HG02981 (cell line): Measurements from ENCODE around the gene OTULIN.

Source experiments
- ATAC-seq: cut with Tn5 transposase; IDR thresholded peaks from one replicate; pipeline ENCODE4 v1.9.1; 2021; ENCODE audit warnings: mild to moderate bottlenecking, moderate library complexity; ENCODE audit not compliant: unreplicated experiment

Gene OTULIN

GRCh38 chr5:14667770-14668169, 3.3 kb downstream of the OTULIN start:
- no peak for ATAC-seq

GRCh38 chr5:14668181-14668591, 3.7 kb downstream of the OTULIN start:
- no peak for ATAC-seq

DNA sequence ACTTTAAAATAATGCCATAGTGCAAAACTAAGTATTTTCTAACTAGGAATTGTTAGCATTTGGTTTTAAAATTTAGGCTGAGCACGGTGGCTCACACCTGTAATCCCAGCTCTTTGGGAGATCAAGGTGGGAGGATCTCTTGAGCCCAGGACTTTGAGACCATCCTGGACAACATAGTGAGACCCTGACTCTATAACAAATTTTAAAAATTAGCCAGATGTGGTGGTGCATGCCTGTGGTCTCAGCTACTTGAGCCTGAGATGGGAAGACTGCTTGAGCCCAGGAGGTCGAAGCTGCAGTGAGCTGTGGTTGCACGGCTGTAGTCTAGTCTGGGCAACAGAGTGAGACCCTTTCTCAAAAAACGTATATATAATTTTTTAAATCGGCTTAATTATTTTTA, 4.9 kb downstream of the OTULIN start:
- ATAC-seq: no peak

DNA sequence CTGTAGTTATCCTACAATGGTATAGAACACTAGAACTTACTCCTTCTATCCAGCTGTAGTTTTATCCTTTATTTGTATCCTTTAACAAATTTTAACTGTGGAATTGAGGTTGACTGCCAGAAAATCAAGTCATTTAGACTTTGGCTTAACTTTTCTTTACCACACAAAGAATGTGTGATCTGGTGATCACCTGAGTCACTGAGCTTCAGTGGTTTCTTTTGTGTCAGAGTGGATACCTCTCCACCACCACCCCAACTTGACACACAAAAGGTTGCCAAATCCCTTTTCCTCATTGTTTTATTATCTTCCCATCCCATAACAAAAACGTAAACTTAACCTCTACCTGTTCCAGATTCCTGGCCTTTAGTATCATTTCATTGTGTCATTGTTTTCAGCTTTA, 5.5 kb downstream of the OTULIN start:
- ATAC-seq: no peak

DNA sequence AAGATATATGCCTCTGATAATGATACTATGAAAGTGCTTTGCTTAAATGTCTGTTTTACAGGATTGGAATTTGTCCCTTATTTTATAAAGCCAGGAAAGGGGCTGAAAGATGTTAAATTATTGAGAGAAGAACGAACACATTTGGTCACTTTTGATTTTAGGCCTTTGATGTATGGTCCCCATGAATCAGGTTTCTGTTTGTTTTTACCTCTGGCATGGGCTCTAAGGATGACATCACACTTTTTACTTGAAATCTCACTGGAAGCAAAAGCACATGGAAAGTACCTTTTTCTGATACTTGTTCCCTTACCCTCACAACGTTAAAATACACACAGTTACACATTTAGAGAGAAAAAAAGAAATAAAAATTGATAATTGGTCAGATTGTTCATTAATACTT, 6.9 kb downstream of the OTULIN start:
- ATAC-seq: no peak

- ATAC-seq: no peak
Observed at GRCh38 chr5:14672082-14672481, 7.6 kb downstream of the OTULIN start.

- no peak for ATAC-seq
Observed at GRCh38 chr5:14672484-14673394, 8.2 kb downstream of the OTULIN start.

GRCh38 chr5:14673443-14673842, 8.9 kb downstream of the OTULIN start:
- ATAC-seq: no peak

GRCh38 chr5:14674983-14675854, 10.7 kb downstream of the OTULIN start:
- no peak for ATAC-seq

- peak; percentile 51 for ATAC-seq
Observed at GRCh38 chr5:14675865-14676300, 11.4 kb downstream of the OTULIN start.

GRCh38 chr5:14676320-14676719, 11.8 kb downstream of the OTULIN start:
- peak; percentile 52 for ATAC-seq

DNA sequence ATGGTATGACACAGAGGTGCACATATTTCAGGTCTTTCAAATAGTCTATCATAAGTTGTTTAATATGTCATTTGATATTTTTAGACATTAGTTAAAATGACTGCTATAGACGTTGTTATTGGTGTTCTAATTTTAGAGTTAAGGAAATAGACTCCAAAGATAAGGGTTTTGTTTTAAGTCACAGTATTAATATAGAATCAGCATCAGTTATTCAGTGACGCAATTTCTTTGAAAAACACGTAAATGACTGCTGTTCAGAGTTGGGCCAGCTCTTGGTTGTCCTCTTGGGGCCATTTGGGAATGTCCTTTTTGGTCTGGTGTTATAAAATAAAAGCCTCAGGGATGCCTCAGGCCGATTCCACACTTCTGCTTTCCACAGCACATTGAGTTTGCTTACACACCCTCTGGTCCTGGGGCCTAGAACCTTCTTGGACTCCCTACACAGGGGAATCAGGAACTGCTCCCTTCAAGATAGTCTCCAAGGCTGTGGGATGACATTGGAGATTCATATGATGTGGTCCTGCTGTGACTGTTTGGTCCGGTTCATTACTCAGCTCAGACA, 14.3 kb downstream of the OTULIN start:
- no peak for ATAC-seq

DNA sequence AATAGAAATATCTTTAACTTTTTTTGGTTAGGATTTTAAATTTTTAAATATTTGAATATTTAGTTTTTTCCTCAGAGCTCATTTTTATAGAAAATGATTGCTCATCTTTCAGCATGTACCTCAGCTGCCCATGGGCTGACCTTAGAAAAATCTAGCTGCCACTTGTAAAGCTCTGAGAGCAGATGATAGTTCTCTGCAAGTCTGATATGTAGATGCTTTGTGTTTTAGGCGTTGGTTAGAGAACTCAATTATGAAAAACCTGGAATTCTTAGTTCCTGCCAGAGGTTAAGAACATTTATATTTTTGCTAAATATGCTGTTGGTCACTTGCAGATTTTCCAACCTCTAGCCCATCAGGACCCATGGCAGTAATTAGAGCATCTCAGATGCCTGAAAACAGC, 15.1 kb downstream of the OTULIN start:
- no peak for ATAC-seq

DNA sequence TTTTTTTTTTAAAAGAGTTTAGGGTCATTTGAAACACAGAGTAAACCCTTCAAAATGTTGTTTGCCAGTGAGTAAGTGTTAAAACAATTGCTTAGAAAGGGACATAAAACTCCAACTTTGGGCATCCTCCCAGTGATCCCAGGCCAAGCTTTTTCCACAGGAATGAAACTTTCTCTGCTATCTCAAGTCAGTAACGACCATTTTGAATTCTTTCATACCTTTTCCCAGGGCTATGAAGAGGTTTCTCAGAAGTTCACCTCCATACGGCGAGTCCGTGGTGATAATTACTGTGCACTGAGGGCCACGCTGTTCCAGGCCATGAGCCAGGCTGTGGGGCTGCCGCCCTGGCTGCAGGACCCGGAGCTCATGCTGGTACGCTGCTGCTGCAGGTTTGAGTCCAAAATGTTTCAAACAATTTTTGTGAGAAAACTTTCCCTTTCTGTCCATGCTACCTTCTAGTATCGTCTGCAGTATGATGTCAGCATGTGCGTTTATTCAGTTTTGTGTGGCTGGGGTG, 16.8 kb downstream of the OTULIN start:
- no peak for ATAC-seq

- no peak for ATAC-seq
Observed at GRCh38 chr5:14683906-14684455, 19.5 kb downstream of the OTULIN start.

DNA sequence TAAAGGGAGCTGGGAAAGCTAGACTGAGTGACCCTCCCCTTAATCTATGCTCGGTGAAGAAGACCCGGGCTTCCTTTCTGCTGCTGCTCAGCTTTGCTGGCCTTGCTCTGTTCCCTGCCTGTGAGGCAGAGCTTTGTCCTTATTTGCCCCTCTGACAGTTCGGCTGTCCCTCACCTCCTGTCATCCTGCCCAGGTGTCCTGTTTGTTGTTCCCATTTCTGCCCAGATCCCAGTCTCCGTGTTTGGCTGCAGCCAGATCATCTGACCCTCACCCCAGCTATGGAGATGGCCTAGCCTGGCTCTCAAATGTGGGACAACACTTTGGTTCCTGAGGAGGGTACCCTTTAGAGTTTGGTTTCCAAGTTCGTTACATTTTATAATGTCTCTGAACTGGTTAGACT, 20.2 kb downstream of the OTULIN start:
- ATAC-seq: no peak

- peak; percentile 88 for ATAC-seq
Observed at GRCh38 chr5:14685757-14686156, 21.2 kb downstream of the OTULIN start.

DNA sequence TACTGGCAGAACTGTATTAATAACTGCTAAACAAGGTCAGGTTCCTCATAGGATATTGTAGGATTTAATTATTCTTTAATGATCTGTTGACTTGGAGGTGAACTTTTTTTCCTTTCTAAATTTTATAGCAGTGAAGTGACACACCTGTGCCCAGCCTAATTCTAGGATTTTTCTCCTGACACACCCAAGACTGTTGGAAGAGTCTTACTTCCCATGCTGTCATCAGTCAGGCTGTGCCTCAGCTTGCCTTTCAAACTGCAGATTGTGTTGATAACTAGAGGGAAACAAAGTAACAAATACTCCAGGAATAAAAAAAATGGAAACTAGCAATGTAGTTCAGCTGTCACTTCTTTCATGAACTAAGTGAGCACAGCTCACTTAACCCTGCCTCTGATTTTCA, 22.0 kb downstream of the OTULIN start:
- ATAC-seq: no peak

DNA sequence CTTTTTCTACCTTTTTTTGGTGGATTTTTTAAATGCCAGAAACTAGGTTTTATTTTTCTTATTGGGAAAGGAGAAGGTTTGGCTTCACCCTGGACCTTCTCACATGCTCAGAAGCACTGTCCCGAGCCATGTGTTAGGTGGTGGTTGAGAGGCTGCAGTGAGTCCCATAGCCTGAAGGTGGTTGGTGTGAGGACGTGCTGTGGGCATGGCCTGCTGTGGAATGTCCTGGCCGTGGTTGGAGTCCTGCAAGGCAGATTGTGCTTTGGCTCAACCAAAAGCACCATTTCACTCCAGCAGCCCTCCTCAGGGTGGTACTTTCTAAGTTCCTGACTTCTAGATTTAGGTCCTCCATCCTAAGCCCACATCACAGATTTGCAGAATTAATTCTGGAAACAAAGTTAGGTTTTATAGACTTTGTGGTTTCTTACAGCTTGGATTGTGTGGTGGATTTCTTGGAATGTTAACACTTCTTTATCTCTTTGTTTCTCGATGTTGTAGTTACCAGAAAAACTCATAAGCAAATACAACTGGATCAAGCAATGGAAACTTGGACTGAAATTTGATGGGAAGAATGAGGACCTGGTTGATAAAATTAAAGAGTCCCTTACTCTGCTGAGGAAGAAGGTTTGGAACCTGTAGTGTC, 22.6 kb downstream of the OTULIN start:
- no peak for ATAC-seq

DNA sequence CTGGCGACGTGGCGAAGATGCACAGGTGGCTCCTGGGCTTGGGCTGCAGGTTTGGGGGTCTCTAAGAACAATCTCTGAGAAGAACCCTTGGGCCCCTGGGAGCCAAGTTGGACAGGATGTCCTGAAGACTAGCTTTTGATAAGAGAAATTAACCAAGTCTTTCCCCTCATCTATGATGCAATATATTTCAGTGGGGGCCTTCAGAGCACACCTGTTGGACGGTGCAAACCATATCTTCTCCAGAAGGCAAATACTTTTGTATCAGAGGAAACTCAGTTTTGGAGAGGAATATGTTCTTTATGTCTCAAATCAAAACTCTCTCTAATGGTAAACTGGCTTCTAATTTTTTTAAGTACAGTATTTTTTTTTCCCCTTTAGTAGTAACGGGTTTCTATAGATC, 28.6 kb downstream of the OTULIN start:
- no peak for ATAC-seq
